Mesendoderm (in vitro differentiated cells): Measurements from ENCODE around the gene RHBDL1.

Source experiments
- DNase-seq: peaks from one replicate; pipeline ENCODE4 v3.0.0; 2013
- H2AK5ac ChIP-seq: 2 replicates; pipeline ENCODE4 v1.6.1; 2013; ENCODE audit warnings: low read length, inconsistent platforms
- H2BK120ac ChIP-seq: 2 replicates; pipeline ENCODE4 v1.6.1; 2013; ENCODE audit warnings: low read depth, mild to moderate bottlenecking, low read length, moderate library complexity, mixed read lengths
- H2BK15ac ChIP-seq: replicated peaks from 2 replicates; pipeline ENCODE4 v1.6.1; 2013; ENCODE audit warnings: low read depth, mild to moderate bottlenecking, moderate library complexity
- H2BK5ac ChIP-seq: 2 replicates; pipeline ENCODE4 v1.6.1; 2013; ENCODE audit warnings: low read length, inconsistent platforms
- H3K18ac ChIP-seq: 2 replicates; pipeline ENCODE4 v1.6.1; 2013; ENCODE audit warnings: mild to moderate bottlenecking, low read length, mixed read lengths
- H3K23ac ChIP-seq: one replicate; pipeline ENCODE4 v1.6.1; 2013; ENCODE audit warnings: low read length
- H3K27ac ChIP-seq: 2 replicates; pipeline ENCODE4 v1.5.1; 2013; ENCODE audit warnings: low read depth, mild to moderate bottlenecking, inconsistent platforms, low read length, moderate library complexity
- H3K27me3 ChIP-seq: 2 replicates; pipeline ENCODE4 v1.6.1; 2013; ENCODE audit warnings: low read length, control low read depth, mild to moderate bottlenecking, inconsistent platforms; ENCODE audit not compliant: insufficient read depth, poor library complexity
- H3K36me3 ChIP-seq: 2 replicates; pipeline ENCODE4 v1.6.1; 2013; ENCODE audit warnings: low read length, inconsistent platforms; ENCODE audit not compliant: control insufficient read depth, insufficient read depth
- H3K4ac ChIP-seq: one replicate; pipeline ENCODE4 v1.6.1; 2013; ENCODE audit warnings: low read depth, mild to moderate bottlenecking, low read length, moderate library complexity
- H3K4me1 ChIP-seq: 2 replicates; pipeline ENCODE4 v1.6.1; 2013; ENCODE audit warnings: low read depth, low read length, inconsistent platforms; ENCODE audit not compliant: control insufficient read depth
- H3K4me2 ChIP-seq: 2 replicates; pipeline ENCODE4 v1.6.1; 2013; ENCODE audit warnings: low read length
- H3K4me3 ChIP-seq: 2 replicates; pipeline ENCODE4 v1.5.1; 2013; ENCODE audit warnings: mild to moderate bottlenecking, low read length
- H3K56ac ChIP-seq: one replicate; pipeline ENCODE4 v1.6.1; 2013; ENCODE audit warnings: low read length
- H3K79me1 ChIP-seq: 2 replicates; pipeline ENCODE4 v1.6.1; 2013; ENCODE audit warnings: low read length, inconsistent platforms
- H3K79me2 ChIP-seq: 2 replicates; pipeline ENCODE4 v1.6.1; 2013; ENCODE audit warnings: mild to moderate bottlenecking, low read length; ENCODE audit not compliant: control insufficient read depth, insufficient read depth
- H3K9ac ChIP-seq: 2 replicates; pipeline ENCODE4 v1.6.1; 2013; ENCODE audit warnings: low read length, inconsistent platforms
- H4K5ac ChIP-seq: one replicate; pipeline ENCODE4 v1.6.1; 2013; ENCODE audit warnings: low read length
- H4K8ac ChIP-seq: one replicate; pipeline ENCODE4 v1.6.1; 2013; ENCODE audit warnings: low read depth, mild to moderate bottlenecking, control low read depth, low read length, moderate library complexity
- WGBS: extraction: QIAGEN DNeasy Blood & Tissue Kit; methylation state at CpG from one replicate; pipeline ENCODE4 v1.1.7; 2013; ENCODE audit warnings: low lambda C conversion rate, missing lambda C conversion rate; ENCODE audit not compliant: insufficient coverage; ENCODE audit errors: extremely low coverage; 5-methylcytosine and 5-hydroxymethylcytosine counted together

Gene RHBDL1

DNA sequence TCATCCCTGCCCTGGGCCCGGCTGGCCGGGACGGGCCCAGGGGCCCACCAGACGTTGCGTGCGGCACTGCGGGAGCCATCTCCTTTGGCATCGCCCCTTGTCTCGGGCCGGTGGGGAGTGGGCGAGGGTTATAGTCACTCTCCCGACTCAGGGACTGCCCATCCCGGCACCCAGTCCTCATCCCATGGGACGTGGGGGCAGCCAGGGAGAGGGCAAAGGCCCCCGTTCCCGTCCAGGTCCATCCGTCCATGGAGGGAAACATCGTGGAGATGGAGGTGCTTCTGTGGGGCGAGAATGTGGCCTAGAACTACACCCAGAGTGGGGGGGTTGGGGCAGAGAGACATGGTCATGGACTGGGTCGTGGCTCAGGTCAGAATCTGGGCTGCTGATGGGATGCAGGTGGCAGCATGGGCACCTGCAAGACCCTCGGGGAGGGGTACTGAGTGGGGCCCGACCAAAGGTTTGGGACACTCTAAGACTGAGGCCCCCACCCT, 28.7 kb upstream of the RHBDL1 start:
- H4K5ac ChIP-seq = no peak overlapping the region
- H3K27me3 ChIP-seq = no peaks in the 10 kb centered on the region
- H2BK120ac ChIP-seq = no peak overlapping the region
- no peak for DNase-seq
- H3K79me2 ChIP-seq = no peaks in the 10 kb centered on the region
- no peak overlapping the region for H2BK15ac ChIP-seq
- H3K4me3 ChIP-seq = no peak overlapping the region
- no peak overlapping the region for H4K8ac ChIP-seq
- H3K79me1 ChIP-seq = no peaks in the 10 kb centered on the region
- no CpG with 5 or more reads among the region's 22 CpGs for WGBS
- H3K4ac ChIP-seq = no peak overlapping the region
- H3K4me1 ChIP-seq = no peaks in the 10 kb centered on the region
- H3K18ac ChIP-seq = no peak overlapping the region
- H3K4me2 ChIP-seq = no peak overlapping the region
- no peak overlapping the region for H3K56ac ChIP-seq
- no peak overlapping the region for H2AK5ac ChIP-seq
- H3K9ac ChIP-seq = no peak overlapping the region
- no peak overlapping the region for H2BK5ac ChIP-seq
- H3K23ac ChIP-seq = no peak overlapping the region
- H3K36me3 ChIP-seq = no peaks in the 10 kb centered on the region
- H3K27ac ChIP-seq = no peak overlapping the region

DNA sequence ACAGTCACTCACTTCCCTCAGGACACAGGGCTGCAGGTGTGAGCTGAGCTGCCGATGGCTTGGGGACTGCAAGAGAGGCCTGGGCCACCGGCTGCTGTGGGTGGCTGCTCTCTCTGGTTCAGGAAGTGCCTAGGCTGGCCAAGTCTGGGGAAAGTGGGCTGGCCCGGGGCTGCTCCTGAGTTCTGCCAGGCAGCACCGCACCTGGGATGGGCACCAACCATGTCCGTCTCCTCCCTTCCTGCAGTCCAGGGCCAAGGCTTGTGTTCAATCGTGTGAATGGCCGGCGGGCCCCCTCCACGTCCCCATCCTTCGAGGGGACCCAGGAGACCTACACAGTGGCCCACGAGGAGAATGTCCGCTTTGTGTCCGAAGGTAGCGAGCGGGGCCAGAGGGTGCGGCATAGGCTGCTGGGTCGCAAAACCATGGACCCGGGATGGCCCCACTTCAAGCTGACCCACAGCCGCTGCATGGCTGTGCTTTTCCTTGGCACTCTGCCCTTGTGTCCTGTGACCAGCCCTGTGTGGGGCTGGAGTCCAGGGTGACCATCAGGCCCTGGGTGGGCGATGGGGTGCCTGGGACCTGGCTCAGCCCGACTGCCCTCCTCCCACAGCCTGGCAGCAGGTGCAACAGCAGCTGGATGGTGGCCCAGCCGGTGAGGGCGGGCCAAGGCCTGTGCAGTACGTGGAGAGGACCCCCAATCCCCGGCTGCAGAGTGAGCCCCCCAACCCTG, 28.1 kb upstream of the RHBDL1 start:
- no peak overlapping the region for H4K5ac ChIP-seq
- no peak overlapping the region for H3K4me3 ChIP-seq
- no peak overlapping the region for H2BK120ac ChIP-seq
- H4K8ac ChIP-seq = no peak overlapping the region
- no peak overlapping the region for H3K4me2 ChIP-seq
- no peak overlapping the region for H2AK5ac ChIP-seq
- no peaks in the 10 kb centered on the region for H3K79me2 ChIP-seq
- DNase-seq = no peak
- no peaks in the 10 kb centered on the region for H3K36me3 ChIP-seq
- no peak overlapping the region for H2BK5ac ChIP-seq
- H2BK15ac ChIP-seq = no peak overlapping the region
- no CpG with 5 or more reads among the region's 25 CpGs for WGBS
- no peak overlapping the region for H3K18ac ChIP-seq
- no peak overlapping the region for H3K56ac ChIP-seq
- no peak overlapping the region for H3K9ac ChIP-seq
- H3K23ac ChIP-seq = no peak overlapping the region
- no peak overlapping the region for H3K27ac ChIP-seq
- no peak overlapping the region for H3K4ac ChIP-seq
- no peaks in the 10 kb centered on the region for H3K4me1 ChIP-seq
- H3K27me3 ChIP-seq = no peaks in the 10 kb centered on the region
- no peaks in the 10 kb centered on the region for H3K79me1 ChIP-seq

DNA sequence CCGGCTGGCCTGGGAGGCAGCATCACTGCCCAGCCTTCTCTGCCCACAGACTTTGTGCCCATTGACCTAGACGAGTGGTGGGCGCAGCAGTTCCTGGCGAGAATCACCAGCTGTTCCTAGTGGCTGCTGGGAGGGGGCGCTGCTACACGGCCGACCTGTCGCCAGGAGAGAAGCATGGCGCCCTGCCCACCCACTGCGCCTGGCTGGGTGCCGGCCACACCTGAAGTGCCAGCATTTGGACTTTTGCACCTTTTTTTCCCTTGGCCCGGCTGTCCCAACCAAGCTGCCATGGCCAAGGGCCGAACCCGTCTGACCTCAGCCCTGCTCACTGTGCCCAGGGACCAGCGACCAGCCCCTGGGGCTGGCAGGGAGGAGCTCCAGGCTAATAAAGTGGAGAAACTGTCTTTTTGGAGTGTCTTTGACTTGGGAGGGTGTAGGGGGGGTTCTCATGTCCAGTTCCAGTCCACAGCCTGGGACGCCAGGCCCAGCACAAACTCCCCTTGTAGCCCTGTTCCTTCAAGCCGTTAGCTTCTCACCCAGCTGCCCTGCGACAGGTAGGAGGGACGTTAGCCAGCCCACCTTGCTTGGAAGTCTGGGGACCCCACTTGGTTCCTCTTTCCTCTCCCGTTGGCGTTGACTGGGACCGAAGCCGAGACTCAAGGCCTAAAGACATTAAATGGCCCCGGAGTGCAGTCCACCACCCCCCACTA, 27.2 kb upstream of the RHBDL1 start:
- H2BK15ac ChIP-seq = no peak overlapping the region
- H3K27ac ChIP-seq = no peak overlapping the region
- no peak overlapping the region for H2BK120ac ChIP-seq
- peak overlapping the region; percentile 93 for H3K4me2 ChIP-seq
- no peak overlapping the region for H3K18ac ChIP-seq
- H3K27me3 ChIP-seq = no peaks in the 10 kb centered on the region
- no CpG with 5 or more reads among the region's 24 CpGs for WGBS
- peak overlapping the region; percentile 43 for H2AK5ac ChIP-seq
- H3K56ac ChIP-seq = peak overlapping the region; percentile 93
- H3K4me3 ChIP-seq = peak overlapping the region; percentile 80
- no peak overlapping the region for H2BK5ac ChIP-seq
- H3K9ac ChIP-seq = peak overlapping the region; percentile 93
- H3K23ac ChIP-seq = no peak overlapping the region
- H3K4ac ChIP-seq = no peak overlapping the region
- no peaks in the 10 kb centered on the region for H3K79me2 ChIP-seq
- no peaks in the 10 kb centered on the region for H3K4me1 ChIP-seq
- H3K79me1 ChIP-seq = no peaks in the 10 kb centered on the region
- no peak overlapping the region for H4K5ac ChIP-seq
- DNase-seq = no peak
- H4K8ac ChIP-seq = no peak overlapping the region
- H3K36me3 ChIP-seq = no peaks in the 10 kb centered on the region

GRCh38 chr16:648781-649589, 26.5 kb upstream of the RHBDL1 start, which contains the start of gene WDR90:
WDR90 (plus strand) TSS chr16:649365; CDS start chr16:649417, 52 bp downstream.
- WGBS = no CpG with 5 or more reads among the region's 91 CpGs
- peak within 1 kb of the TSS; percentile 39 for H3K27ac ChIP-seq

DNA sequence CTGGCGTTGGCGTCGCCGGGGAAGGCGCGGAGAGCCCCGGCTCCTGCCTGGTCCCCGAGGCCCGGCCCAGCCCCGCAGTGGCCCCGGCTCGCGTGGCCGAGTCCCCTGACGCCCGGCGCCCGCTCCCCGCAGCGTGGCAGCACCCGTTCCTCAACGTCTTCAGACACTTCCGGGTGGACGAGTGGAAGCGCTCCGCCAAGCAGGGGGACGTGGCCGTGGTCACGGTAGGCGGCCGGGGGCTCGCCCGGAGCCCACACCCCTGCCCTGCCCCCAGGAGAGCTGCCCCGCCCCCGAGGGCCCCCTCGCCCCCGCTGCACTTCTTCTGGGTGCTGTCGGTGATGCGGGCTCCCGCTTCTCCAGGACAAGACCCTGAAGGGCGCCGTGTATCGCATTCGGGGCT, 25.8 kb upstream of the RHBDL1 start:
- no peaks in the 10 kb centered on the region for H3K79me2 ChIP-seq
- no peak overlapping the region for H2BK120ac ChIP-seq
- H3K27ac ChIP-seq = no peak overlapping the region
- no peaks in the 10 kb centered on the region for H3K27me3 ChIP-seq
- H2AK5ac ChIP-seq = no peak overlapping the region
- no peaks in the 10 kb centered on the region for H3K36me3 ChIP-seq
- H4K5ac ChIP-seq = no peak overlapping the region
- H3K4me2 ChIP-seq = peak overlapping the region; percentile 67
- WGBS = no CpG with 5 or more reads among the region's 44 CpGs
- H2BK5ac ChIP-seq = no peak overlapping the region
- H3K18ac ChIP-seq = peak overlapping the region; percentile 8
- DNase-seq = no peak
- no peaks in the 10 kb centered on the region for H3K4me1 ChIP-seq
- no peak overlapping the region for H3K23ac ChIP-seq
- peak overlapping the region; percentile 83 for H3K56ac ChIP-seq
- H4K8ac ChIP-seq = peak overlapping the region; percentile 16
- H3K4ac ChIP-seq = peak overlapping the region; percentile 11
- H3K79me1 ChIP-seq = no peaks in the 10 kb centered on the region
- peak overlapping the region; percentile 43 for H3K4me3 ChIP-seq
- H3K9ac ChIP-seq = peak overlapping the region; percentile 80
- no peak overlapping the region for H2BK15ac ChIP-seq

More at GRCh38 chr16:648781-649589, 26.5 kb upstream of the RHBDL1 start, which contains the start of gene WDR90:
- peak within 1 kb of the TSS; percentile 93 for H3K56ac ChIP-seq
- H3K27me3 ChIP-seq = no peaks in the 10 kb centered on the region
- peak within 1 kb of the TSS; percentile 93 for H3K9ac ChIP-seq
- H3K4me2 ChIP-seq = peak within 1 kb of the TSS; percentile 93
- peak within 1 kb of the TSS; percentile 16 for H4K8ac ChIP-seq
- H2BK120ac ChIP-seq = no peak within 1 kb of the TSS
- H3K18ac ChIP-seq = peak within 1 kb of the TSS; percentile 35
- no peaks in the 10 kb centered on the region for H3K79me2 ChIP-seq
- no peaks in the 10 kb centered on the region for H3K4me1 ChIP-seq
- no peak within 1 kb of the TSS for H4K5ac ChIP-seq
- no peak within 1 kb of the TSS for H2BK15ac ChIP-seq
- no peaks in the 10 kb centered on the region for H3K36me3 ChIP-seq
- H3K79me1 ChIP-seq = no peaks in the 10 kb centered on the region
- H2BK5ac ChIP-seq = no peak within 1 kb of the TSS
- peak within 1 kb of the TSS; percentile 80 for H3K4me3 ChIP-seq
- DNase-seq = peak; percentile 95
- H3K4ac ChIP-seq = peak within 1 kb of the TSS; percentile 11
- peak within 1 kb of the TSS; percentile 43 for H2AK5ac ChIP-seq
- peak within 1 kb of the TSS; percentile 66 for H3K23ac ChIP-seq
